SH-SY5Y (cell line): ENCODE results near the gene DNM3.

Experiments used
- GATA2 ChIP-seq: IDR thresholded peaks from 2 replicates; pipeline ENCODE4 v1.6.1; 2011; ENCODE audit warnings: mild to moderate bottlenecking, low read depth, low read length
- GATA3 ChIP-seq: IDR thresholded peaks from 2 replicates; pipeline ENCODE4 v1.6.1; 2011; ENCODE audit warnings: low read depth, mild to moderate bottlenecking, low read length, moderate library complexity

The DNM3 gene

GRCh38 chr1:172354291-172355274, 513.3 kb downstream of the DNM3 start:
- TF ChIP-seq GATA2 (no peak), GATA3 (no peak)

GRCh38 chr1:172356620-172357019, 515.3 kb downstream of the DNM3 start:
- TF ChIP-seq GATA3: no peak
- no peak for TF ChIP-seq GATA2

- TF ChIP-seq GATA2 (no peak), GATA3 (no peak)
Measured at GRCh38 chr1:172357753-172358385, 516.6 kb downstream of the DNM3 start.

GRCh38 chr1:172359491-172359999, 518.2 kb downstream of the DNM3 start:
- TF ChIP-seq GATA2 (no peak), GATA3 (no peak)

- TF ChIP-seq GATA2: no peak
- TF ChIP-seq GATA3: no peak
Measured at GRCh38 chr1:172360511-172360910, 519.2 kb downstream of the DNM3 start.

GRCh38 chr1:172360985-172361384, 519.7 kb downstream of the DNM3 start:
- TF ChIP-seq GATA2 (no peak), GATA3 (no peak)

GRCh38 chr1:172363852-172364251, 522.6 kb downstream of the DNM3 start:
- no peak for TF ChIP-seq GATA3
- no peak for TF ChIP-seq GATA2

GRCh38 chr1:172373864-172374263, 532.6 kb downstream of the DNM3 start:
- TF ChIP-seq GATA3 (no peak), GATA2 (no peak)

GRCh38 chr1:172375211-172375631, 533.9 kb downstream of the DNM3 start:
- TF ChIP-seq GATA3: no peak
- no peak for TF ChIP-seq GATA2

GRCh38 chr1:172376431-172376830, 535.1 kb downstream of the DNM3 start:
- TF ChIP-seq GATA2 (no peak), GATA3 (no peak)

GRCh38 chr1:172377565-172377964, 536.3 kb downstream of the DNM3 start:
- TF ChIP-seq GATA3 (no peak), GATA2 (no peak)

GRCh38 chr1:172378109-172378760, 536.9 kb downstream of the DNM3 start:
- TF ChIP-seq GATA2 (peak; percentile 21; the same call in 1 of the 2 replicates), GATA3 (peak; percentile 32)

- TF ChIP-seq GATA3 (no peak), GATA2 (no peak)
Measured at GRCh38 chr1:172380441-172381244, 539.3 kb downstream of the DNM3 start.

- TF ChIP-seq GATA2: no peak
- no peak for TF ChIP-seq GATA3
Measured at GRCh38 chr1:172381946-172382345, 540.6 kb downstream of the DNM3 start.
